ENCODE results near the gene KCNQ5.

DNA sequence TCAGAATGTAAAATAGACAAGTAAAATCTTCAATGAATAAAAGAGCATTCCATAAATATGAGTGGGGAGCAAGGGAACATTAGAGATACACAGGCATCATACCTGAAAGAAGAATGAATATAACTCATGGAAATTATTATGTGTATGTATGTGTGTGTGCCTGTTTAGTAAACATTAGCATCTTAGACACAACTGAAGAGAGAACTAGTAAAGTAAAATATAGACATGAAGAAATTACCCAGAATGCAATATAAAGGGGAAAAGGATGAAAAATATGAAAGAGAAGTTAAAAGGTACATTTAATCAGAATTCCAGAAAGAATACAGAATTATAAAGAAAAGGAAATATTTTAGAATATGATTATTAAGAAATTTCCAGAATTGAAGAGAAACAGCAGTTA lies 264.3 kb downstream of the KCNQ5 start:
- no peak for TF ChIP-seq CTCF (IDR thresholded peaks at IDR 0.05; ENCODE audit: low read depth, low read length)
- TF ChIP-seq EZH2phosphoT487 (IDR thresholded peaks at IDR 0.05; ENCODE audit: low read depth) = no peak
